Chondrocyte (in vitro differentiated cells): ENCODE results near the gene CDH12. TPM values are rescaled to one million over a fixed set of nuclear protein-coding genes. Genes with fewer than 3 reads are reported as not detected.
"Not testable (repeated sequence)": the region's sequence is repeated elsewhere in the genome, so short reads cannot be mapped to it uniquely, and the experiment has no call there.

Experiments
- DNase-seq: peaks from one replicate; pipeline ENCODE4 v3.0.0; 2021; ENCODE audit warnings: mixed read lengths, low spot score
- H3K27ac Mint-ChIP-seq: one replicate; pipeline ENCODE4 v1.8.0; 2021; ENCODE audit warnings: mild to moderate bottlenecking, moderate library complexity, mixed read lengths; ENCODE audit not compliant: unreplicated experiment
- H3K27me3 Mint-ChIP-seq: 2 replicates; pipeline ENCODE4 v1.8.0; 2021; ENCODE audit warnings: low read depth, mixed read lengths
- H3K36me3 Mint-ChIP-seq: 2 replicates; pipeline ENCODE4 v1.8.0; 2021; ENCODE audit warnings: low read depth, mixed read lengths
- H3K4me1 Mint-ChIP-seq: 2 replicates; pipeline ENCODE4 v1.8.0; 2021; ENCODE audit warnings: low read depth, mild to moderate bottlenecking, mixed read lengths
- H3K4me3 Mint-ChIP-seq: one replicate; pipeline ENCODE4 v1.8.0; 2021; ENCODE audit warnings: mild to moderate bottlenecking, moderate library complexity, mixed read lengths; ENCODE audit not compliant: unreplicated experiment
- H3K9me3 Mint-ChIP-seq: 2 replicates; pipeline ENCODE4 v1.8.0; 2021; ENCODE audit warnings: low read depth, mixed read lengths
- total RNA-seq: library from RNA; stranded (reverse); gene quantifications from 3 replicates; pipeline ENCODE4 v1.2.1, GENCODE V29; 2021
- TF ChIP-seq, protein P1 (sequence below): fragments of 200-600 bp; sonication (generic); IDR thresholded peaks from 2 replicates; pipeline ENCODE4 v1.5.0; 2021; ENCODE audit warnings: antibody characterized with exemption, mild to moderate bottlenecking, moderate library complexity

CDH12 gene
- total RNA-seq, 1 donor from 2014 or later, result not detected

DNA sequence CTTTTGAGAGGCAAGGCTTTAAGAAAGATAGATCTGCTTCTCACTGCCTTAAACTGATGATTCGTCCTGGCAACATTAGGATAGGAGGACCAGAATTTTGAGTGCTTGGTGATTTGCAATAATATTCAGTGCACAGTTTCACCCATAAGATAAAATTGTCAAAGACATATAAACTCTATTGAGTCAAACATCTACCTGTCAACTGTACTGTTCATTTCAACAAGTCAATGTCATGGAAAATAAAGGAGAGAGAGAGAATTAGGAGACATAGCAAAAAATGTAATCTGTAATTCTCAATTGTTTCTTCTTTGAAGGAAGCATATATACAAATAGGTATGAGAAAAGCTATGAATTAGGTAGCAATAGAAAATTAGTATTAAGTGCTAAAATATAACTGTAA is 237.2 kb downstream of the CDH12 start:
- TF ChIP-seq, protein P1, sequence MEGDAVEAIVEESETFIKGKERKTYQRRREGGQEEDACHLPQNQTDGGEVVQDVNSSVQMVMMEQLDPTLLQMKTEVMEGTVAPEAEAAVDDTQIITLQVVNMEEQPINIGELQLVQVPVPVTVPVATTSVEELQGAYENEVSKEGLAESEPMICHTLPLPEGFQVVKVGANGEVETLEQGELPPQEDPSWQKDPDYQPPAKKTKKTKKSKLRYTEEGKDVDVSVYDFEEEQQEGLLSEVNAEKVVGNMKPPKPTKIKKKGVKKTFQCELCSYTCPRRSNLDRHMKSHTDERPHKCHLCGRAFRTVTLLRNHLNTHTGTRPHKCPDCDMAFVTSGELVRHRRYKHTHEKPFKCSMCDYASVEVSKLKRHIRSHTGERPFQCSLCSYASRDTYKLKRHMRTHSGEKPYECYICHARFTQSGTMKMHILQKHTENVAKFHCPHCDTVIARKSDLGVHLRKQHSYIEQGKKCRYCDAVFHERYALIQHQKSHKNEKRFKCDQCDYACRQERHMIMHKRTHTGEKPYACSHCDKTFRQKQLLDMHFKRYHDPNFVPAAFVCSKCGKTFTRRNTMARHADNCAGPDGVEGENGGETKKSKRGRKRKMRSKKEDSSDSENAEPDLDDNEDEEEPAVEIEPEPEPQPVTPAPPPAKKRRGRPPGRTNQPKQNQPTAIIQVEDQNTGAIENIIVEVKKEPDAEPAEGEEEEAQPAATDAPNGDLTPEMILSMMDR, result no peak
- no peak for DNase-seq
- Mint-ChIP-seq H3K36me3 (no peaks in the 10 kb centered on the region), H3K27me3 (peaks cover 5% of the 10 kb centered on the region), H3K27ac (no peak overlapping the region), H3K9me3 (no peaks in the 10 kb centered on the region), H3K4me3 (no peak overlapping the region), H3K4me1 (no peaks in the 10 kb centered on the region)

DNA sequence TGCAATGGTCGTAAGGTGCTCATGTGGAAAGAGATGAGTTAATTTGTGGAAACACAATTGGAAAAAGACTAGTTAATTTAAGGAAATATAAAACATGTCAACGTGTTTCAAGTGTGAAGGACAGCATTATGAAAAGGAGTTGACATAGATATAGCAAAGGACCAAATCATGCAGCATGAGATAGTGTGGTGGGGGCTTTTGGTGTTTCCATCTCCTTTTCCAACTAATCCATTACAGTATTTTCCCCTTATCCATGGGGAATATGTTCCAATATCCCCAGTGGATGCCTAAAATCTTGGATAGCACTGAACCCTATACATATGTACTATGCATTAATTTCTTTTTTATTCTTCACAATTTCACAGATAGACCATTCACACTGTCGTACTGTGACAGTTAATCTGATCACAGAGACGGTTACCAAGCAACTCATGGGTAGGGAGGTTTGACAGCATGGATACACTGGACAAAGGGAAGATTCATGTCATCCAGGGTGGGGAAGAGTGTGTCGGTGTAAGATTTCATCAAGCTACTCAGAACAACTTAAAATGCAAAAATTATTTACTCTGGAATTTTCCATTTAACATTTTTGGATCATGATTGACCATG is 238.6 kb downstream of the CDH12 start:
- Mint-ChIP-seq H3K9me3 (no peaks in the 10 kb centered on the region), H3K4me3 (no peak overlapping the region), H3K27ac (no peak overlapping the region), H3K27me3 (peaks cover 5% of the 10 kb centered on the region), H3K4me1 (no peaks in the 10 kb centered on the region), H3K36me3 (no peaks in the 10 kb centered on the region)
- no peak for DNase-seq
- TF ChIP-seq, protein P1, result no peak

DNA sequence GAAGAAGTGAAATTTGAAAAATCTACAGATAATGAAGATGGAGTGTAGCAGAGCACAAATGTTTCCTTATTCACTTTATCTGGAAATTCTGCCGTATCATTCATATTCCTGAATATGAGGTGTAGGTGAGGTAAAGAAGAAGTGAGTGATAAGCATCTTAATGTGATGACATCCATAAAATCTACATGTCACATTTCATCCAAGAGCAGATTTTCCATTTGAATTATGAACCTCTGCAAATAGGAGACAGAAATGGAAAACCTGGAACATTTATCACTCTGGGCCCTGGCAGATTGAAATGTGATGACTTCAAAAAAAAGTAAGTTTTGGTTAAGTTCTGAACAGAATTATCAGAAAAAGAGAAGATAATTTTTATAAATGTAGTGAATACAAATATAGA is 240.2 kb downstream of the CDH12 start:
- no peak for DNase-seq
- Mint-ChIP-seq H3K36me3 (no peaks in the 10 kb centered on the region), H3K27ac (no peak overlapping the region), H3K4me1 (no peaks in the 10 kb centered on the region), H3K4me3 (no peak overlapping the region), H3K27me3 (peaks cover 2% of the 10 kb centered on the region), H3K9me3 (no peaks in the 10 kb centered on the region)
- TF ChIP-seq, protein P1, result no peak

- no peaks in the 10 kb centered on the region for H3K36me3 Mint-ChIP-seq
- peaks cover 9% of the 10 kb centered on the region for H3K9me3 Mint-ChIP-seq
- no peaks in the 10 kb centered on the region for H3K4me1 Mint-ChIP-seq
Measured at GRCh38 chr5:22611327-22611726, 241.8 kb downstream of the CDH12 start.

GRCh38 chr5:22607498-22607897 is 245.6 kb downstream of the CDH12 start:
- not testable (repeated sequence) for DNase-seq, H3K4me1 Mint-ChIP-seq, H3K9me3 Mint-ChIP-seq, H3K36me3 Mint-ChIP-seq, H3K4me3 Mint-ChIP-seq, H3K27me3 Mint-ChIP-seq, H3K27ac Mint-ChIP-seq

More at GRCh38 chr5:22611327-22611726, 241.8 kb downstream of the CDH12 start:
- DNase-seq, result no peak
- TF ChIP-seq, protein P1, result no peak
- no peak overlapping the region for H3K4me3 Mint-ChIP-seq
- H3K27me3 Mint-ChIP-seq, result peaks cover 2% of the 10 kb centered on the region
- H3K27ac Mint-ChIP-seq, result no peak overlapping the region

GRCh38 chr5:22605473-22605872 is 247.7 kb downstream of the CDH12 start:
- peaks cover 9% of the 10 kb centered on the region for H3K9me3 Mint-ChIP-seq
- H3K4me3 Mint-ChIP-seq, result no peak overlapping the region
- DNase-seq, result no peak
- H3K27ac Mint-ChIP-seq, result no peak overlapping the region
- no peaks in the 10 kb centered on the region for H3K4me1 Mint-ChIP-seq
- H3K36me3 Mint-ChIP-seq, result no peaks in the 10 kb centered on the region
- H3K27me3 Mint-ChIP-seq, result peaks cover 5% of the 10 kb centered on the region
- TF ChIP-seq, protein P1, result no peak
